Osteocyte (in vitro differentiated cells): ENCODE data around the gene CGREF1. TPM values are rescaled to one million over a fixed set of nuclear protein-coding genes. Genes with fewer than 3 reads are reported as not detected.

ENCODE experiments used
- DNase-seq: peaks from one replicate; pipeline ENCODE4 v3.0.0; 2021; ENCODE audit warnings: mixed read lengths; ENCODE audit not compliant: unreplicated experiment; ENCODE audit errors: extremely low spot score
- H3K27ac Mint-ChIP-seq: one replicate; pipeline ENCODE4 v1.8.0; 2021; ENCODE audit warnings: mild to moderate bottlenecking, mixed read lengths; ENCODE audit not compliant: unreplicated experiment
- H3K27me3 Mint-ChIP-seq: one replicate; pipeline ENCODE4 v1.8.0; 2021; ENCODE audit warnings: mixed read lengths; ENCODE audit not compliant: unreplicated experiment
- H3K36me3 Mint-ChIP-seq: one replicate; pipeline ENCODE4 v1.8.0; 2021; ENCODE audit warnings: mixed read lengths; ENCODE audit not compliant: unreplicated experiment
- H3K4me1 Mint-ChIP-seq: one replicate; pipeline ENCODE4 v1.8.0; 2021; ENCODE audit warnings: mixed read lengths; ENCODE audit not compliant: unreplicated experiment
- H3K4me3 Mint-ChIP-seq: one replicate; pipeline ENCODE4 v1.8.0; 2021; ENCODE audit warnings: mild to moderate bottlenecking, moderate library complexity, mixed read lengths; ENCODE audit not compliant: unreplicated experiment
- H3K9me3 Mint-ChIP-seq: one replicate; pipeline ENCODE4 v1.8.0; 2021; ENCODE audit warnings: mixed read lengths; ENCODE audit not compliant: unreplicated experiment
- total RNA-seq: library from RNA; stranded (reverse); gene quantifications from 2 replicates; pipeline ENCODE4 v1.2.1, GENCODE V29; 2021
- TF ChIP-seq, protein P1 (sequence below): fragments of 200-600 bp; sonication (generic); IDR thresholded peaks from 2 replicates; pipeline ENCODE4 v1.5.0; 2021; ENCODE audit warnings: antibody characterized with exemption, mild to moderate bottlenecking, moderate library complexity

CGREF1 gene
- total RNA-seq, 1 donor from 2014 or later: 1.9 TPM

DNA sequence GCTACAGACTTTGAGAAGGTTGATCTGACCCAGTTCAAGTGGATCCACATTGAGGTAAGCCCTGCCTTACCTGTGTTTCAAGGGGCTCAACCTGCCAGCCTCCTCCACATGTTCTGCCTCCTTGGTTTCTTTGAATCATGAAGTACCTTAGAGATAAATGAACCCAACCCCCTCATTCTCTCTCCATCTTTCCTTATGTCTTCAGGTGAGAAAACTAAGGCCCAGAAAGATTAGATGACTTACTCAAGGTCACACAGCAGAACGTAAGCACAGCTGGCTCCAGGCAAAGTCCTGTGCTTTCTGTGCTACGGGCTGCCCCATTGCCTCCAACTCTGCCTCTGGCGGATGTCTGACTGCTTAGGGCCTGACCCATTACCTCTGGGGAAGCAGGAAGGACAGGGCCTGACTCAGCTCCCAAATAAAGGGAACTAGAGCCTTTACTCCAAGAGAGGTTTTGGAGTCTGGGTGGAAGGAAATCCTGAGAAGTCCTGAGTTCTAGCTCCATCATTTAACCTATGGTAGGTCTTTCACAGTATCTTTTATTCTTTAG lies 22.1 kb downstream of the CGREF1 start:
- H3K27me3 Mint-ChIP-seq: peaks cover 3% of the 10 kb centered on the region
- no peak overlapping the region for H3K27ac Mint-ChIP-seq
- H3K4me3 Mint-ChIP-seq: no peak overlapping the region
- peaks cover 4% of the 10 kb centered on the region for H3K4me1 Mint-ChIP-seq
- H3K36me3 Mint-ChIP-seq: no peaks in the 10 kb centered on the region
- TF ChIP-seq, protein P1, sequence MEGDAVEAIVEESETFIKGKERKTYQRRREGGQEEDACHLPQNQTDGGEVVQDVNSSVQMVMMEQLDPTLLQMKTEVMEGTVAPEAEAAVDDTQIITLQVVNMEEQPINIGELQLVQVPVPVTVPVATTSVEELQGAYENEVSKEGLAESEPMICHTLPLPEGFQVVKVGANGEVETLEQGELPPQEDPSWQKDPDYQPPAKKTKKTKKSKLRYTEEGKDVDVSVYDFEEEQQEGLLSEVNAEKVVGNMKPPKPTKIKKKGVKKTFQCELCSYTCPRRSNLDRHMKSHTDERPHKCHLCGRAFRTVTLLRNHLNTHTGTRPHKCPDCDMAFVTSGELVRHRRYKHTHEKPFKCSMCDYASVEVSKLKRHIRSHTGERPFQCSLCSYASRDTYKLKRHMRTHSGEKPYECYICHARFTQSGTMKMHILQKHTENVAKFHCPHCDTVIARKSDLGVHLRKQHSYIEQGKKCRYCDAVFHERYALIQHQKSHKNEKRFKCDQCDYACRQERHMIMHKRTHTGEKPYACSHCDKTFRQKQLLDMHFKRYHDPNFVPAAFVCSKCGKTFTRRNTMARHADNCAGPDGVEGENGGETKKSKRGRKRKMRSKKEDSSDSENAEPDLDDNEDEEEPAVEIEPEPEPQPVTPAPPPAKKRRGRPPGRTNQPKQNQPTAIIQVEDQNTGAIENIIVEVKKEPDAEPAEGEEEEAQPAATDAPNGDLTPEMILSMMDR: no peak
- no peaks in the 10 kb centered on the region for H3K9me3 Mint-ChIP-seq
- no peak for DNase-seq

GRCh38 chr2:27095745-27096651 lies 22.9 kb downstream of the CGREF1 start:
- TF ChIP-seq, protein P1: no peak
- peaks cover 4% of the 10 kb centered on the region for H3K4me1 Mint-ChIP-seq
- no peaks in the 10 kb centered on the region for H3K27me3 Mint-ChIP-seq
- H3K36me3 Mint-ChIP-seq: no peaks in the 10 kb centered on the region
- H3K4me3 Mint-ChIP-seq: peak overlapping the region; percentile 59
- H3K9me3 Mint-ChIP-seq: no peaks in the 10 kb centered on the region
- H3K27ac Mint-ChIP-seq: no peak overlapping the region
- peak; percentile 79 for DNase-seq

GRCh38 chr2:27095427-27095744 lies 23.5 kb downstream of the CGREF1 start:
- no peaks in the 10 kb centered on the region for H3K9me3 Mint-ChIP-seq
- H3K4me1 Mint-ChIP-seq: peaks cover 4% of the 10 kb centered on the region
- no peaks in the 10 kb centered on the region for H3K36me3 Mint-ChIP-seq
- TF ChIP-seq, protein P1: no peak
- no peak for DNase-seq
- H3K27me3 Mint-ChIP-seq: no peaks in the 10 kb centered on the region
- no peak overlapping the region for H3K27ac Mint-ChIP-seq
- H3K4me3 Mint-ChIP-seq: no peak overlapping the region

DNA sequence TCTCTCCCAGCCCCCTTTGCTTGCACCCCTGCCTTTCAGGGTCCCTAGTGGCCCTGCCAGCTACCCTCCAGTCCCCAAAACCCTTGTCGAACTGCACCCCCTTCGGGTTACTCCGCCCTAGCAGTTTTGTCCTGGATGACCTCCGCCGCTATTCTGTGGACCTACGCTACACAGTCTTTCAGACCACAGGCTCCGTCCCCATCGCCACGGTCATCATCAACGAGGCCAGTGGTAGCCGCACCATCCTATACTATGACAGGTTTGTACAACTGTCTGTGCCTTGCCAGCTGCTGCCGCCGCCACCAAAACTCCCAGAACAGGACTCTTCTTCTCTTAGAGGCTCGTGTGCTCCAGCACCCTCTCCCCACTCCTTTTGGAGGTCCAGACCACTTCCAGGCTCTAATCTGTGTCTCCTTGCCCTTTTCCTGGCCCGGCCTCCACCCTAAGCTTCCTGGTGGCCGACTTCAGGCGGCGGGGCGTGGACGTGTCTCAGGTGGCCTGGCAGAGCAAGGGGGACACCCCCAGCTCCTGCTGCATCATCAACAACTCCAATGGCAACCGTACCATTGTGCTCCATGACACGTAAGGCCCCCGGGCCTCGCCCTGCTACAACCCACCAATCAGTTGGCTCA lies 24.5 kb downstream of the CGREF1 start:
- Mint-ChIP-seq H3K4me1 (peaks cover 4% of the 10 kb centered on the region), H3K27ac (no peak overlapping the region), H3K4me3 (no peak overlapping the region), H3K9me3 (no peaks in the 10 kb centered on the region), H3K27me3 (no peaks in the 10 kb centered on the region), H3K36me3 (no peaks in the 10 kb centered on the region)
- no peak for DNase-seq
- TF ChIP-seq, protein P1: no peak
